Stimulated activated CD8-positive, alpha-beta memory T cell treated with anti-CD3 and anti-CD28 coated beads, Interleukin-7, amount 100 ng/mL, for 4 hours (primary cell): ENCODE data around the gene POR.
"Not testable (repeated sequence)": the region's sequence is repeated elsewhere in the genome, so short reads cannot be mapped to it uniquely, and the experiment has no call there.

Experiments
- DNase-seq, 2 donors: peaks; one replicate each; pipeline ENCODE4 v3.0.0-alpha.2; 2020; ENCODE audit warnings: low read depth in 2 of 2

The POR gene

DNA sequence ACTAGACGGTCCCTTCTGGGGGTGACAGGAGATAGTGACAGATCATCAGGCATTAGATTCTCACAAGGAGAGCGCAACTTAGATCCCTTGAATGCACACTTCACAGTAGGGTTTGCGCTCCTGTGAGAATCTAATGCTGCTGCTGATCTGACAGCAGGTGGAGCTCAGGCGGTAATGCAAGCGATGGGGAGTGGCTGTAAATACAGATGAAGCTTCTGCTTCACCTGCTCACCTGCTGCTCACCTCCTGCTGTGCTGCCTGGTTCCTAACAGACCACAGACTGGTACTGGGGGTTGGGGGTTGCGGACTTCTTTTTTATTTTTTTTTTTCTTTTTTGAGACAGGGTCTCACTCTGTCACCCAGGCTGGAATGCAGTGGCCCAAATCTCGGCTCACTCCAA lies 114.7 kb downstream of the POR start:
- not testable (repeated sequence) for DNase-seq

GRCh38 chr7:76031964-76032363 lies 117.0 kb downstream of the POR start:
- DNase-seq = no peak
